ENCODE data around the gene MAPK8IP1.

MAPK8IP1 gene

GRCh38 chr11:45941285-45941684 lies 55.8 kb downstream of the MAPK8IP1 start:
- no peak for DNase-seq (ENCODE audit: low read depth in 2 of 3, low spot score in 1 of 3)

GRCh38 chr11:45942381-45942780 lies 56.9 kb downstream of the MAPK8IP1 start:
- DNase-seq (ENCODE audit: low read depth in 2 of 3, low spot score in 1 of 3) = no peak

- no peak for DNase-seq (ENCODE audit: low read depth in 2 of 3, low spot score in 1 of 3)
These were observed 60.0 kb downstream of the MAPK8IP1 start for GRCh38 chr11:45945397-45945999.

- no peak for DNase-seq (ENCODE audit: low read depth in 2 of 3, low spot score in 1 of 3)
These were observed 62.4 kb downstream of the MAPK8IP1 start for GRCh38 chr11:45947885-45948284.

GRCh38 chr11:45948356-45948755 lies 62.9 kb downstream of the MAPK8IP1 start:
- DNase-seq (ENCODE audit: low read depth in 2 of 3, low spot score in 1 of 3) = no peak

- DNase-seq (ENCODE audit: low read depth in 2 of 3, low spot score in 1 of 3) = no peak
These were observed 64.5 kb downstream of the MAPK8IP1 start for GRCh38 chr11:45949992-45950407.

Measured in stimulated activated CD4-positive, alpha-beta T cell treated with anti-CD3 and anti-CD28 coated beads, Interleukin-12 subunit alpha, Interleukin-12 subunit beta, amount 100 ng/mL, for 48 hours (primary cell).